IPS-18a (cell line): ENCODE data around the gene AADACL2.

Experiments used
- H3K27ac ChIP-seq: one replicate; pipeline ENCODE4 v1.5.1; 2013; ENCODE audit warnings: low read length
- H3K27me3 ChIP-seq: one replicate; pipeline ENCODE4 v1.6.1; 2013; ENCODE audit warnings: mild to moderate bottlenecking, low read length; ENCODE audit not compliant: control insufficient read depth, insufficient read depth
- H3K36me3 ChIP-seq: one replicate; pipeline ENCODE4 v1.6.1; 2013; ENCODE audit warnings: low read depth, low read length; ENCODE audit not compliant: control insufficient read depth
- H3K4me1 ChIP-seq: one replicate; pipeline ENCODE4 v1.6.1; 2013; ENCODE audit warnings: low read depth, low read length; ENCODE audit not compliant: control insufficient read depth
- H3K4me3 ChIP-seq: one replicate; pipeline ENCODE4 v1.5.1; 2013; ENCODE audit warnings: low read length
- H3K9ac ChIP-seq: one replicate; pipeline ENCODE4 v1.6.1; 2013; ENCODE audit warnings: mild to moderate bottlenecking, low read length, moderate library complexity
- H3K9me3 ChIP-seq: one replicate; pipeline ENCODE4 v1.6.1; 2013; ENCODE audit warnings: low read depth, low read length; ENCODE audit not compliant: control insufficient read depth

AADACL2 gene

DNA sequence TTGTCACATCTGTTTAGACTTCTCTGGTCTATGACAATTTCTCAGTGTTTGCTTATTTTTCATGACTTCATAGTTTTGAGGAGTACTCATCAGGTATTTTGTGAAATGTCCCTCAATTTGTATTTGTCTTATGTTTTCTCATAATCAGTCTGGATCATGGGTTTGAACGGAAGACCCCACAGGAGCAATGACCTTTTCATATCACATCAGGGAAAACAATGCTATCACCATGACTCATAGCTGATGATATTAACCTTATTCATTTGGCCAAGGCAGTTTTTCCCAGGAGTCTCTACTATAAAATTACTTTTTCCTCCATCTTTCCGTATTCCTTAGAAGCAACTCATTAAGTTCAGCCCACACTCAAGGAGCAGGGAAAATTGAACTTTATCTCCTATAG, 32.7 kb downstream of the AADACL2 start:
- no peaks in the 10 kb centered on the region for H3K9me3 ChIP-seq
- H3K4me3 ChIP-seq, result no peak overlapping the region
- H3K27ac ChIP-seq, result no peak overlapping the region
- no peaks in the 10 kb centered on the region for H3K27me3 ChIP-seq
- no peaks in the 10 kb centered on the region for H3K36me3 ChIP-seq
- H3K9ac ChIP-seq, result no peak overlapping the region
- no peaks in the 10 kb centered on the region for H3K4me1 ChIP-seq

- no peaks in the 10 kb centered on the region for H3K4me1 ChIP-seq
- H3K9me3 ChIP-seq, result no peaks in the 10 kb centered on the region
- no peak overlapping the region for H3K27ac ChIP-seq
- H3K4me3 ChIP-seq, result no peak overlapping the region
- H3K27me3 ChIP-seq, result no peaks in the 10 kb centered on the region
- no peak overlapping the region for H3K9ac ChIP-seq
- H3K36me3 ChIP-seq, result no peaks in the 10 kb centered on the region
These were observed 34.7 kb downstream of the AADACL2 start for GRCh38 chr3:151768393-151768930.

DNA sequence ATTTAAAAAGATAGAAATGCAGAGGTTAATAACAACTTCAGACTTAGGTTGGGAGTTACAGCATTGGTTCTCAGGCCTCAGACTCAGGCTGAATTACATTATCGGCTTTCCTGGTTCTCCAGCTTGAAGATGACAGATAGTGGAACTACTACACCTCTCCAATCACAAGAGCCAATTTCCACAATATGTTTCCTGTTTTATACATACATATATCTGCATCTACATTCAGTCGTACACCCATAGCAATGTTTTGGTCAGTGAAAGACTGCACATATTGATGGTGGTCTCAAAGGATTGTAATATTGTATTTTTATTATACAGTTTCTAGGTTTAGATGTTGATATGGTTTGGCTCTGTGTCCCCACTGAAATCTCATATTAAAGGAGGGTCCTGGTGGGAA, 35.4 kb downstream of the AADACL2 start:
- H3K36me3 ChIP-seq, result no peaks in the 10 kb centered on the region
- H3K4me1 ChIP-seq, result no peaks in the 10 kb centered on the region
- H3K9me3 ChIP-seq, result no peaks in the 10 kb centered on the region
- H3K27ac ChIP-seq, result no peak overlapping the region
- no peaks in the 10 kb centered on the region for H3K27me3 ChIP-seq
- no peak overlapping the region for H3K9ac ChIP-seq
- no peak overlapping the region for H3K4me3 ChIP-seq

DNA sequence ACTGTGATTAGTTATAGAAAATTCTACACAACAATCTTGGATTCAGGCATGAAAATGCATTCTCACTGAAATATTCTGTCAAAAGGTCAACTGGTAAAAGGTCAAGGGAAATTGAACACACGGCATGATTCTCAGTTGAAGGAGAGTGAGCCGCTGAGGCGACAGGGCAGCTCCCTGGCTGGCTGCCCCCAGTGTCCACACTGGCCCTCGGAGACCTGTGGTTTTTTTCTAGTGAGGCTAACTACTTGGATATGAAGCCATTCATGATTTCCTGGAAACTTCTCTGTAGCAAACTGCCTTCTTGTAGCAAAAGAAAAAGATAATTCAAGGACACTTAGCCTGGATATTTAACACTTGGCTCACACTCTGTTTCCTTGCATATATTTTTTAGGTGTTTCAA, 37.2 kb downstream of the AADACL2 start:
- no peaks in the 10 kb centered on the region for H3K4me1 ChIP-seq
- H3K9ac ChIP-seq, result no peak overlapping the region
- no peaks in the 10 kb centered on the region for H3K9me3 ChIP-seq
- no peaks in the 10 kb centered on the region for H3K36me3 ChIP-seq
- H3K4me3 ChIP-seq, result no peak overlapping the region
- H3K27ac ChIP-seq, result no peak overlapping the region
- H3K27me3 ChIP-seq, result no peaks in the 10 kb centered on the region

- no peaks in the 10 kb centered on the region for H3K27me3 ChIP-seq
- no peaks in the 10 kb centered on the region for H3K4me1 ChIP-seq
- H3K9ac ChIP-seq, result no peak overlapping the region
- H3K9me3 ChIP-seq, result no peaks in the 10 kb centered on the region
- no peak overlapping the region for H3K27ac ChIP-seq
- no peaks in the 10 kb centered on the region for H3K36me3 ChIP-seq
- H3K4me3 ChIP-seq, result no peak overlapping the region
These were observed 39.2 kb downstream of the AADACL2 start for GRCh38 chr3:151772825-151773480.

DNA sequence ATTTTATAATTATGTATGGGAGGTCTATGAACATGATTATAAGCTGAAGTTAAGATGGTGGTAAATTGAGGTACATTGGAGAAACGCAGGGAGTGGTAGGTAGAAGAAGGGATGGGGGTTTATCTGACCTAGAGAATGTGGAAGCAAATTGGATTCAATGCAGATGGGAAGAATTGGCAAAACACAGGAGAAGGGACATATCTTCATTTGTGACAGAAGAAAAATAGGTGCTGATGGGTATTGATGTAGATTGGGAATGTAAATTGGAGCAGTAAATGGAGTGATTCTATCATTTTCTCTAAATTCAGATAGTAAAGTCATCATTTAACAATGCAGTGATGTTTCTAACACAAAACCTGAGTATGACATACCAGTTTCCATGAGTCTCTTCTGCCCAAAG, 40.5 kb downstream of the AADACL2 start:
- Histone ChIP-seq H3K9ac (no peak overlapping the region), H3K36me3 (no peaks in the 10 kb centered on the region), H3K4me1 (no peaks in the 10 kb centered on the region), H3K4me3 (no peak overlapping the region), H3K9me3 (no peaks in the 10 kb centered on the region), H3K27me3 (no peaks in the 10 kb centered on the region), H3K27ac (no peak overlapping the region)

DNA sequence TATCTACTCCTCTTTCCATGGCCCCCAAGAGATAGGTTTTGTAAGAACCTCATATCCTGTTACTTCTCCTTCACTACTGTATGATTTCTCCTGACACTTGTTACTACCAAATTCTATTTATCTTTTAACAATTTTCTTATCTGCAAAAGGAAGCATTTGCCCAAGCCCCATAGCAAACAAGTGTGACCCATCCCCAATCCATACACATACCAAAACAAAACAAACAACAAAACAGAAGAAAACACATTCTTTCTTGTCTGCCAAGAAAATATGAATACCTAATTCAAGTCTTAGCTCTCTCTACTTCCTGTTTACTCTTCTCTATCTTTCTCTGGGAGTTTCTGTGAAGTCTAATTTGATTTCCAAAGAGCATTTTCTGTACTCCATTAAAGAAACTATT, 41.2 kb downstream of the AADACL2 start:
- Histone ChIP-seq H3K27ac (no peak overlapping the region), H3K9ac (no peak overlapping the region), H3K4me3 (no peak overlapping the region), H3K4me1 (no peaks in the 10 kb centered on the region), H3K9me3 (no peaks in the 10 kb centered on the region), H3K27me3 (no peaks in the 10 kb centered on the region), H3K36me3 (no peaks in the 10 kb centered on the region)

- no peaks in the 10 kb centered on the region for H3K9me3 ChIP-seq
- no peak overlapping the region for H3K4me3 ChIP-seq
- H3K27ac ChIP-seq, result no peak overlapping the region
- no peaks in the 10 kb centered on the region for H3K36me3 ChIP-seq
- no peaks in the 10 kb centered on the region for H3K27me3 ChIP-seq
- no peaks in the 10 kb centered on the region for H3K4me1 ChIP-seq
- no peak overlapping the region for H3K9ac ChIP-seq
These were observed 41.9 kb downstream of the AADACL2 start for GRCh38 chr3:151775314-151776258.

DNA sequence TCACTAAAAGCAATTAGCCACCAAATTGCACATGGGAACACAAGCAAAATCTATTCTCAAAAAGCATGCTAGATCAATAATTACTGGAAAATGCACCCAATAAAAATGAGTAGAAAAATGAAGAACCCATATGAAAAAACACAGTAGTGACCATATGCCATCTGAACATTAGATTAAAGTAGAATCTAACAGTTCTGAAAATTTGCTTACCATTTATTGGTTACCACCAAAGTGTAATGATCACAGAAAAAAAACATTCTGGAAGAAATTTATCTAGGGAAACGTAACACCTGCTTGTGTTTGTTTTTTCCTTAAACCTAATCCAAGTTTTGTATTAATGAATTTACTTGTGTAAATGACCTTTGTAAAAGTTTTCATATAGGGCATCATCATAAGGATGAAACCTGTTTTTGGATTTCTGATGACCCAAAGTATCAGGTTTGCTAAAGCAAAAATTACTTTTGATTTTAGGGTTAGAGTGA, 42.6 kb downstream of the AADACL2 start:
- H3K9ac ChIP-seq, result no peak overlapping the region
- no peak overlapping the region for H3K4me3 ChIP-seq
- H3K27ac ChIP-seq, result no peak overlapping the region
- no peaks in the 10 kb centered on the region for H3K4me1 ChIP-seq
- H3K27me3 ChIP-seq, result no peaks in the 10 kb centered on the region
- no peaks in the 10 kb centered on the region for H3K36me3 ChIP-seq
- no peaks in the 10 kb centered on the region for H3K9me3 ChIP-seq

- Histone ChIP-seq H3K27ac (no peak overlapping the region), H3K4me3 (no peak overlapping the region), H3K4me1 (no peaks in the 10 kb centered on the region), H3K9me3 (no peaks in the 10 kb centered on the region), H3K27me3 (no peaks in the 10 kb centered on the region), H3K9ac (no peak overlapping the region), H3K36me3 (no peaks in the 10 kb centered on the region)
These were observed 44.2 kb downstream of the AADACL2 start for GRCh38 chr3:151777880-151778279.

- H3K4me1 ChIP-seq, result no peaks in the 10 kb centered on the region
These were observed 53.9 kb downstream of the AADACL2 start for GRCh38 chr3:151787626-151788025.

More at GRCh38 chr3:151787626-151788025, 53.9 kb downstream of the AADACL2 start:
- H3K36me3 ChIP-seq, result no peaks in the 10 kb centered on the region
- H3K9ac ChIP-seq, result no peak overlapping the region
- H3K27ac ChIP-seq, result no peak overlapping the region
- no peaks in the 10 kb centered on the region for H3K27me3 ChIP-seq
- H3K4me3 ChIP-seq, result no peak overlapping the region
- no peaks in the 10 kb centered on the region for H3K9me3 ChIP-seq
